HL-60 (cell line): ENCODE data around the gene DENND4B.

ENCODE experiments used
- CTCF ChIP-seq: IDR thresholded peaks from one replicate; pipeline ENCODE4 v1.5.1; 2011; ENCODE audit warnings: low read length, control low read depth, inconsistent platforms; ENCODE audit not compliant: insufficient read depth
- POLR2AphosphoS5 ChIP-seq: IDR thresholded peaks from 2 replicates; pipeline ENCODE4 v1.6.1; 2012; ENCODE audit warnings: low read depth

- no peak for TF ChIP-seq CTCF
- TF ChIP-seq POLR2AphosphoS5, result no peak
Observed at GRCh38 chr1:153921803-153922075, 24.8 kb downstream of the DENND4B start.
